Stimulated activated naive CD8-positive, alpha-beta T cell treated with anti-CD3 and anti-CD28 coated beads, Interleukin-15, amount 100 ng/mL, for 72 hours (primary cell): Measurements from ENCODE around the gene DCUN1D2.
"Not testable (repeated sequence)": the region's sequence is repeated elsewhere in the genome, so short reads cannot be mapped to it uniquely, and the experiment has no call there.

Source experiments
- ATAC-seq: fragments of 150-1000 bp; cut with Tn5 transposase; 2 replicates; pipeline ENCODE4 v1.10.0; 2021; ENCODE audit warnings: mild to moderate bottlenecking, moderate library complexity
- DNase-seq, 2 donors: peaks; one replicate each; pipeline ENCODE4 v3.0.0; 2021 to 2022
- H3K27ac Mint-ChIP-seq, 2 donors: one replicate each; pipeline ENCODE4 v1.8.0; 2022; ENCODE audit warnings: mild to moderate bottlenecking in 2 of 2, mixed read lengths in 2 of 2, moderate library complexity in 2 of 2
- H3K27me3 Mint-ChIP-seq: one replicate; pipeline ENCODE4 v1.8.0; 2022; ENCODE audit warnings: mixed read lengths
- H3K4me1 Mint-ChIP-seq: one replicate; pipeline ENCODE4 v1.8.0; 2022; ENCODE audit warnings: mild to moderate bottlenecking, mixed read lengths
- H3K4me3 Mint-ChIP-seq, 2 donors: one replicate each; pipeline ENCODE4 v1.8.0; 2022; ENCODE audit warnings: mild to moderate bottlenecking in 2 of 2, mixed read lengths in 2 of 2, moderate library complexity in 1 of 2
- H3K9me3 Mint-ChIP-seq, 2 donors: one replicate each; pipeline ENCODE4 v1.8.0; 2022; ENCODE audit warnings: mixed read lengths in 2 of 2

Gene DCUN1D2

GRCh38 chr13:113450861-113451620 lies 39.5 kb downstream of the DCUN1D2 start:
- peak overlapping the region in 1 of 2 donors; percentile 61 for H3K27ac Mint-ChIP-seq

GRCh38 chr13:113450348-113450744 lies 40.2 kb downstream of the DCUN1D2 start:
- DNase-seq, H3K4me1 Mint-ChIP-seq, H3K4me3 Mint-ChIP-seq, H3K27me3 Mint-ChIP-seq, H3K9me3 Mint-ChIP-seq, ATAC-seq: not testable (repeated sequence)
- peak overlapping the region in 1 of 2 donors; percentile 61 for H3K27ac Mint-ChIP-seq

More at GRCh38 chr13:113450861-113451620, 39.5 kb downstream of the DCUN1D2 start:
- not testable (repeated sequence) for ATAC-seq, H3K27me3 Mint-ChIP-seq, H3K4me1 Mint-ChIP-seq, H3K4me3 Mint-ChIP-seq, DNase-seq, H3K9me3 Mint-ChIP-seq

GRCh38 chr13:113449693-113450347 lies 40.7 kb downstream of the DCUN1D2 start:
- DNase-seq (no peak), ATAC-seq (no peak)
- H3K9me3 Mint-ChIP-seq, result no peaks in the 10 kb centered on the region
- H3K27me3 Mint-ChIP-seq, result no peaks in the 10 kb centered on the region
- peak overlapping the region in 1 of 2 donors; percentile 33 for H3K4me3 Mint-ChIP-seq
- peak overlapping the region in 1 of 2 donors; percentile 55 for H3K27ac Mint-ChIP-seq
- peaks cover 7% of the 10 kb centered on the region for H3K4me1 Mint-ChIP-seq

- Mint-ChIP-seq H3K27ac (no peak overlapping the region), H3K4me3 (peak overlapping the region in 1 of 2 donors; percentile 53), H3K4me1 (peaks cover 7% of the 10 kb centered on the region), H3K9me3 (no peaks in the 10 kb centered on the region), H3K27me3 (no peaks in the 10 kb centered on the region)
- DNase-seq (peak; percentile 15 to 18), ATAC-seq (peak; percentile 69)
These were observed 41.4 kb downstream of the DCUN1D2 start for GRCh38 chr13:113448885-113449692.

- Mint-ChIP-seq H3K27ac (no peak overlapping the region), H3K4me1 (peaks cover 7% of the 10 kb centered on the region), H3K27me3 (no peaks in the 10 kb centered on the region), H3K9me3 (no peaks in the 10 kb centered on the region), H3K4me3 (peak overlapping the region in 1 of 2 donors; percentile 53)
- DNase-seq (no peak), ATAC-seq (no peak)
These were observed 42.0 kb downstream of the DCUN1D2 start for GRCh38 chr13:113448545-113448884.

- Mint-ChIP-seq H3K4me1 (peaks cover 7% of the 10 kb centered on the region), H3K27me3 (no peaks in the 10 kb centered on the region), H3K27ac (no peak overlapping the region), H3K4me3 (no peak overlapping the region), H3K9me3 (peaks cover 0 to under 1% of the 10 kb centered on the region in 2 donors)
- DNase-seq, result no peak
- ATAC-seq, result no peak
These were observed 42.9 kb downstream of the DCUN1D2 start for GRCh38 chr13:113447596-113447995.

GRCh38 chr13:113446488-113446854 lies 44.0 kb downstream of the DCUN1D2 start:
- Mint-ChIP-seq H3K4me1 (peaks cover 7% of the 10 kb centered on the region), H3K9me3 (peaks cover 0 to 4% of the 10 kb centered on the region in 2 donors), H3K27ac (no peak overlapping the region), H3K4me3 (no peak overlapping the region), H3K27me3 (no peaks in the 10 kb centered on the region)
- no peak for ATAC-seq
- no peak for DNase-seq

GRCh38 chr13:113445791-113446487 lies 44.6 kb downstream of the DCUN1D2 start:
- H3K27me3 Mint-ChIP-seq, result no peaks in the 10 kb centered on the region
- H3K4me1 Mint-ChIP-seq, result peaks cover 7% of the 10 kb centered on the region
- no peak overlapping the region for H3K4me3 Mint-ChIP-seq
- no peak overlapping the region for H3K27ac Mint-ChIP-seq
- ATAC-seq (no peak), DNase-seq (no peak)
- peaks cover 0 to 4% of the 10 kb centered on the region in 2 donors for H3K9me3 Mint-ChIP-seq

- H3K27me3 Mint-ChIP-seq, result no peaks in the 10 kb centered on the region
- ATAC-seq, result no peak
- DNase-seq, result no peak
- H3K4me3 Mint-ChIP-seq, result no peak overlapping the region
- H3K4me1 Mint-ChIP-seq, result peaks cover 7% of the 10 kb centered on the region
- H3K9me3 Mint-ChIP-seq, result peaks cover 0 to 4% of the 10 kb centered on the region in 2 donors
- no peak overlapping the region for H3K27ac Mint-ChIP-seq
These were observed 46.5 kb downstream of the DCUN1D2 start for GRCh38 chr13:113443991-113444390.

- Mint-ChIP-seq H3K4me3 (no peak overlapping the region), H3K27me3 (no peaks in the 10 kb centered on the region), H3K9me3 (peaks cover 0 to 4% of the 10 kb centered on the region in 2 donors), H3K4me1 (peaks cover 7% of the 10 kb centered on the region), H3K27ac (no peak overlapping the region)
- no peak for ATAC-seq
- DNase-seq, result no peak
These were observed 47.5 kb downstream of the DCUN1D2 start for GRCh38 chr13:113442985-113443362.

GRCh38 chr13:113442354-113442984 lies 48.0 kb downstream of the DCUN1D2 start:
- Mint-ChIP-seq H3K4me1 (peaks cover 7% of the 10 kb centered on the region), H3K4me3 (no peak overlapping the region), H3K27ac (no peak overlapping the region), H3K27me3 (no peaks in the 10 kb centered on the region), H3K9me3 (peaks cover 0 to 4% of the 10 kb centered on the region in 2 donors)
- ATAC-seq (no peak), DNase-seq (no peak)

GRCh38 chr13:113441661-113442060 lies 48.9 kb downstream of the DCUN1D2 start:
- H3K9me3 Mint-ChIP-seq, result peaks cover 0 to 4% of the 10 kb centered on the region in 2 donors
- no peak for ATAC-seq
- peaks cover 7% of the 10 kb centered on the region for H3K4me1 Mint-ChIP-seq
- no peaks in the 10 kb centered on the region for H3K27me3 Mint-ChIP-seq
- DNase-seq, result no peak
- no peak overlapping the region for H3K4me3 Mint-ChIP-seq
- H3K27ac Mint-ChIP-seq, result no peak overlapping the region

GRCh38 chr13:113437408-113438010 lies 53.0 kb downstream of the DCUN1D2 start:
- Mint-ChIP-seq H3K27ac (no peak overlapping the region), H3K27me3 (no peaks in the 10 kb centered on the region), H3K4me1 (no peaks in the 10 kb centered on the region), H3K9me3 (peaks cover 0 to 3% of the 10 kb centered on the region in 2 donors), H3K4me3 (no peak overlapping the region)
- DNase-seq, result no peak
- ATAC-seq, result peak; percentile 33

- not testable (repeated sequence) for H3K4me1 Mint-ChIP-seq, H3K9me3 Mint-ChIP-seq, ATAC-seq, DNase-seq, H3K4me3 Mint-ChIP-seq, H3K27me3 Mint-ChIP-seq, H3K27ac Mint-ChIP-seq
These were observed 53.6 kb downstream of the DCUN1D2 start for GRCh38 chr13:113436866-113437265.
